Activated T-helper 9 cell treated with anti-CD3 and anti-CD28 coated beads, Interleukin-2, amount 50 U/mL, for 16 hours (primary cell): ENCODE measurements around the gene RGR.

ENCODE experiments used
- DNase-seq: peaks from one replicate; pipeline ENCODE4 v3.0.0-alpha.2; 2020; ENCODE audit warnings: low read depth

RGR gene, protein sequence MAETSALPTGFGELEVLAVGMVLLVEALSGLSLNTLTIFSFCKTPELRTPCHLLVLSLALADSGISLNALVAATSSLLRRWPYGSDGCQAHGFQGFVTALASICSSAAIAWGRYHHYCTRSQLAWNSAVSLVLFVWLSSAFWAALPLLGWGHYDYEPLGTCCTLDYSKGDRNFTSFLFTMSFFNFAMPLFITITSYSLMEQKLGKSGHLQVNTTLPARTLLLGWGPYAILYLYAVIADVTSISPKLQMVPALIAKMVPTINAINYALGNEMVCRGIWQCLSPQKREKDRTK

DNA sequence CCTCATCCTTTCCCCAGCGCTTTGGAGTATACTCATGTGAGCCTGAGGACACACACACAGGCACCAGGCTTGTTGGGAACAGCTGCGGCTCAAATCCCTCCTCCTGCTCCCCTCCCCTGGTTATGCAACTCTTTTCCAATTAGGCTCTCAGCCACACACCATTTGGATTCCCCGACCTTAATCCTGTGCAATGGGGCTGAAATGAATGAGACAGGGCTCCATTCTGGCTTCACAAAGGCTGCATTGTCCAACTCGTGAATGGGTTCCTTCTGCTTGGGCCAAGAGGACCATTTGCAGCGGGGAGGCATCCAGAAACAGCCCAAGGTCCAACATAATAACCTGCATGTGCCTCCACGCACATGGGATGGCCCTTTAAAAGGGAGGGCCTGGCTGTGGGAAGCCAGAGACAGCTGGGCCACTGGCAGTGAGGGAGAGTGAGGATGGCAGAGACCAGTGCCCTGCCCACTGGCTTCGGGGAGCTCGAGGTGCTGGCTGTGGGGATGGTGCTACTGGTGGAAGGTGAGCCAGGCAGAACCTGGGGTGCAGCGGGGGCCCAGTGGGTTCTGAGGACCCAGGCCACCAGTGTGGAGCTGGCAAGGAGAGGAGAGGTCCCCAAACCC is at the start of gene RGR:
TSS of gene RGR (plus strand) at position 403 of the 620 bp plus-strand sequence. CDS start at position 441, 38 bp downstream.
- DNase-seq, result no peak

DNA sequence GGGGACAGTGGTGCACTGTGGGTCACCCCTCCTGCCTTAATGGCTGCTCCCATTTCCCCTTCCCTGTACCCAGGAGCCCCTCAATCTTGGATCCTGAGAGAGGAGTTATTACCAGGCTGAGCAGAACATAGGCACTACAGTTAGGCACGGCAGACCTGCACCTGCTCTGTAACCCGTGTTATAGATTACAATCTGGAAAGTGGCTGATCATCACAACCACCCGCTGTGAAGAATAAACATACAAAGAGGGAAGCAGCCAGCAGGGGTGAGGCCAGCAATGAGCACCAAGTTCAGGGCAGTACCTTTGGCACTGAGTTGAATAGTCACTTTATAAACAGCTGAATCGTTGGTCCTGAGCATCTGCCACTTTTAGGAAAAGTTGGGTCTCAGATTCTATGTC is 48.8 kb upstream of the RGR start:
- DNase-seq, result no peak

- no peak for DNase-seq
These were observed 47.9 kb upstream of the RGR start for GRCh38 chr10:84196941-84197340.

DNA sequence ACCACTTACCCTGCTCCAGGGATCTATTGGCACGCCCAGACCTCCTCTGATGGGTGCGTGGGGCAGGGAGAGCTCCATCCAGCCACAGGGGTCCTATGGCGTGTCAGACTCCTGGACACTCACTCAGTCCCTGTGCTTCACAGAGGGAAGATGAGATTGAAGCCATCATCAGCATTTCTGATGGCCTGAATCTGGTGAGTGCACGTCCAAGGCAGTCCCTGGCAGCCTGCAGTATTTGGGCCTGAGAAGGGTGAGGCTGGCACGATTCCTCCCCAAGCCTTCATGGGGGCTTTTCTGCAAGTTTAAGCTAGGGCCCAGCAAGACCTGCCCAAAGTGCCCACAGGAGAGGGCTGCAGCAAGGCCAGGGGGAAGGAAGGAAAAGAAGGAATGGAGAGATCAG is 47.2 kb upstream of the RGR start:
- DNase-seq, result no peak

- no peak for DNase-seq
These were observed 46.5 kb upstream of the RGR start for GRCh38 chr10:84198206-84198915.

GRCh38 chr10:84200537-84201243 is 44.2 kb upstream of the RGR start:
- DNase-seq, result no peak

DNA sequence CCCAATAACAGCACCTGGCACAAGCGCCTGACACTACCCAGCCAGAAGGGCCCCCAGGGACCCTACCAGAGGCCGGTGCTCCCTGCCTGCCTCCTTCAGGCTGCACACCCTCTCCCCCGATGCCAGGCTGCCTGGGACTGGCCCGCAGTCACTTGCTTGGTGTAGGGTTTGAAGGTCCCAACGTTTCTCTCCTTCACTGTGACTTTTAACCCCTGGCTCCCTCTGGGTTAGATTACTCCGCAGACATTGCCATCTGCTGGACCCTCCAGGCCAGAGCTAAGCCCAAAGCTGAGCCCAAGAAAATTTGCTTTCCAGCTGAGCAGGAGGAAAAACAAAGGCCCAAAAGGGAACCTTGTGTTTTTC is 43.6 kb upstream of the RGR start:
- no peak for DNase-seq

DNA sequence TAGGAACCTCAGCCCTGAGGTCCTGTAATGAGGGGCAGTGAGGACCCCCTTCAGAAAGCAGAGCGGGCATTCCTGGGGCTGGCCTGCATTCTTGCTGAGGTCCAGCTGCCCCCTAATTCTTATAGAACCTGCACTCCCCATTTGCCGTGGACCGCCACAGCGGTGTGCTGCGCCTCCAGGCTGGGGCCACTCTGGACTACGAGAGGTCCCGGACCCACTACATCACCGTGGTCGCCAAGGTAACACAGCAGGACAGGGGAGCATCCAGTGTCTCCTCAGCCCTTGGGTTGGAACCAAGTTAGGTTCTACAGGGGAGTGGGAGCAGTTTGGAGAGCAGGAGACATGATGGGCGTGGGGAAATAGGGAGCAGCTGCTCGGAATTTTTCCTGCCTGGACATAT is 43.2 kb upstream of the RGR start:
- DNase-seq, result no peak

DNA sequence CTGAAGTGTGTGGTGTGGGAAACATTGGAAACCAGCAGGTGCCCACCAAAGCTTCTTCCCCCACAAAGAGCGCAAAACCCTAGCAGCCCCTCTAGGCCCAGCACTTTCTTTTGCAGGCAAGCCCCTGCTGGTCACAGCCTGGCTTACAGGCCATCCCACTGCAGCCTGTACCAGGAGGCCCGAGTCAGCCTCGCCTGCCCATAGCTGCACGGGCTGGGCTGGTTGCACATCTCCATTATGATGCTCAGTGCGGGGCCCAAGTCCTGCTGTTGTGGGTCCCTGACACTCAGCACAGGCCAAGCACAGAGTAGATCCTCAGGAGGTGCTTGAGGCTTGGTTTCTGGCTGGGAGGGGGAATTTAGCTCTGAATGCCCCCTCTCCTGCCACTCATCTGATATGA is 42.5 kb upstream of the RGR start:
- no peak for DNase-seq

DNA sequence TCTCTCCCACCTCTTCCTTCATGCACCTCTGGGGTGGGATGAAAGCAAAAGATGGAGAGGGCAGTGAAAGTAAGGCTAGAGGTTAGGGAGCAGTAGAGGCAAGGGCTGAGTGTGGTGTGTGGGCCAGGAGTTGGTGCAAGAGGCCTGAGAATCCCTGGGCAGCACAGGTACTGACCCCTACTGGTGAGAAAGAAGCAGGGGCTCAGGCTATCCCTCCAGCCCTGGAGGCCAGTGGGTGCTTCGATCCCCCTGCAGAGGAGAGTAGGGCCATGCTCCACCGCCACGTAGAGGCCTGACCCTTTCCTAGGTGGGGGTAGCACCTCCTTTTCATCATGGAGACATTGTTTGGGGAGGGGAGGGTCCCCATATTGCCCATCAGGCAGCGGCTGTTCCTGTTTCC is 40.7 kb upstream of the RGR start:
- DNase-seq, result no peak

- DNase-seq, result no peak
These were observed 40.2 kb upstream of the RGR start for GRCh38 chr10:84204610-84205009.

DNA sequence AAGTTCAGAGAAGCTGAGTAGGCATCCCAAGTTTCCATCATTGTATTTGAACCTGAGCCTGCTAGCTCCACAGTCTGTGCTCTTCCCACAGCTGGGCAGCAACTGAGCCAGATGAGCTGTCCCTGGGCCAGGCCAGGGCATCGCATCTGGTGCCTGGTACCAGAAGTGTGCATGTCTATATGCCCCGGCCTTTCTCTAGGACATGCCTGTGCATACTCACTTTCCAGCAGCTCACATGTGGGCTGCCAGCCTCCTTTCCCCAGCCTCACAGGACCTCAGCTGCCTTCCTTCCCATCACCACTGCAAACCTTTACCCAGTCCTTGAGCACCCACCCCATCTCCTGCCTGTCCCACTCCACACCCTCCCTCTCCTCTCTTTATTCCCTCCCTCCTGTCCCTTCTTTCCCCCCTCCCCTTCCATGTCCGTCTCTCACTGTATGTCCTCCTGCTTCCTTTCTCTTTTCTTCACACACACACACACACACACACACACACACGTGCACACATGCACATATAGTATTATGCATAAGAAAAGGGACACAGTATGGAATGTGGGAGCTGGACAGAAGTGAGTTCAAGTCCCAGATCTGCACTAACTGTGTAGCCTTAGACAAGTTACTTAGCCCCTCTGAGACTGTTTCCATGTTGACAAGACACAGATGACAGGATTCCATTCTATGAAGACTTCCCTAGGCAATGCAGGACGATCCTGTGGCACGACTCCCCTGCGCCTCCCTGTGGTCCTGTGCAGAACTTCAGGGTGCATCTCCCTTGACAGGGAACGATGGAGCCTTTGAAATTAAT is 39.6 kb upstream of the RGR start:
- peak; percentile 22 for DNase-seq

DNA sequence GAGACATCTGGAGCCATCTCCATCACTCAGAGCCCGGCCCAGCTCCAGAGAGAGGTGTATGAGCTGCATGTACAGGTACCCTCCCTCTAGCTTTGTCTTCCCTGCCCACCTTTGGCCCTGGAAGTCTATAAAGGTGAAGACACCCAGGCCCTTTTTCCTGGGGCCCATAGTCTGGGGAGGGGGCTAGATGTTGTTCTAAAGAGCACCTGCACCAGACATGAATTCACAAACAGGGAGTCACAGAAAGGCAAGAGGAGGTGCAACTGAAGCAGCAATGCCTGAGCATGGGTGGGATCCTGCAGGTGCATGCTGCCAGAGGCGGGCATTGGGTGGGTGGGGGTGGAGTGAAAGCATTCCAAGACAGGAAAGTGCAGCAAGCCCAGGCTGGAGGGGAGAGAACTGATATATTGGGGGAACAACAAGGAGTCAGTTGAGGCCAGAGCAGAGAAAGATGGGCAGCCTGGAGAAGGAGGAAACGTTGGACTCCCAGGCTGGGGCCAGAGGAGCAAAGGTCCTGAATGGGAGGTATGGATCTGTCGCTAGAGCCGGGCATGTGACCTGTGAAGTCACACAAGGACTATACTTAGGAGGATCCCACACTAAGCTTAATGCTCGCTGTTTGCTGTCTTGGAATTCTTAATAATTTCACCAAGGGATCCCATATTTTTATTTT is 38.9 kb upstream of the RGR start:
- DNase-seq, result no peak

DNA sequence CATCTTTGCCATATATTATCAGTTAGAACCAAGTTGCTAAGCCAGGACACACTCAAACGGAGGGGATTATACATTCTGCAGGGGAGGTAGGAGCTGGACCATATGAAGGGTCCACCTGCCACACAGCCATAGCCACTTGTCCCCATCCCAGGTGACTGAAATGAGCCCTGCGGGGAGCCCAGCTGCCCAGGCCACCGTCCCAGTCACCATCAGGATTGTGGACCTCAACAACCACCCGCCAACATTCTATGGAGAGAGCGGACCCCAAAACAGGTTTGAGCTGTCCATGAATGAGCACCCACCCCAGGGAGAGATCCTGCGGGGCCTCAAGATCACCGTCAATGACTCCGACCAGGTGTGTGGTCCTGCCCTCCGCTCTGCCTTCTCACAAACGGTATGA is 36.8 kb upstream of the RGR start:
- DNase-seq, result no peak

DNA sequence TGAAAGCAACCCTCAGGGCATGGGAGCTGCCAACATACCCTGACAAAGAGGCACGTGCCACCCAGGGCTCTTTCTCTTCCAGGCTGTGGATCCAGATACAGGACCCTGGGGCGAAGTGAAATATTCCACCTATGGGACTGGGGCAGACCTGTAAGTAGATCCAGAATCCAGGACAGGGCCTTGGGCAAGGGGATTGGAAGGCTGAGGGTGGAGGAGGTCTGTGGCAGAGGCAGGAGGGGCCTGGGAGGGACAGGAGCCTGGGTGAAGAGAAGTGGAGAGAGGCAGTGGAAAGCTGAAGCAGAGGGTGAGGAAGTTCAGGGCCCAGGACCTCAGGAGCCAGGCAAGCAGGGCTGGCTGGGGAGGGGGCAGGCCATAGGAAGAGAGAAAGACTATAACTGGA is 33.3 kb upstream of the RGR start:
- no peak for DNase-seq

DNA sequence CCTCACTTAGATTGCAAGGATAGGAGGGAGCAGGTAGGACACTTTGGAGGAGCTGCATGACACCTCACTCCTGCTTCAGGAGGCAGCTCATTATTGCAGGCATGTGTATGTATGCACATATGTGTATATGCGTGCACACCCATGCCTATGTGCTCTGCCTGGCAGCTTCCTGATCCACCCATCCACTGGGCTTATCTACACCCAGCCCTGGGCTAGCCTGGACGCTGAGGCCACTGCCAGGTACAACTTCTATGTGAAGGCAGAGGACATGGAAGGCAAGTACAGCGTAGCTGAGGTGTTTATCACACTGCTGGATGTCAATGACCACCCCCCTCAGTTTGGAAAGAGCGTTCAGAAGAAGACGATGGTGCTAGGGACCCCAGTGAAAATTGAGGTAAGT is 32.8 kb upstream of the RGR start:
- DNase-seq, result no peak

DNA sequence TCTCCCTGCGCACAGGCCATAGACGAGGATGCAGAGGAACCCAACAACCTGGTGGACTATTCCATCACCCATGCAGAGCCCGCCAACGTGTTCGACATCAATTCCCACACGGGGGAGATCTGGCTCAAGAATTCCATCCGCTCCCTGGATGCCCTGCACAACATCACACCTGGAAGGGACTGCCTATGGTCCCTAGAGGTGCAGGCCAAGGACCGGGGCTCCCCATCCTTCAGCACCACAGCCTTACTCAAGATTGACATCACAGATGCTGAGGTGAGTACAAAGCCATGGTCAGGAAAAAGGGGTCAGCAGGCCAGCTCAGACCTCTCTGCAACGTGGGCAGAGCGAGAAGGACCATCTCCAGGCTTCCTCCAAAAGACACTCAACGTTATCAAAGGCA is 31.8 kb upstream of the RGR start:
- no peak for DNase-seq

DNA sequence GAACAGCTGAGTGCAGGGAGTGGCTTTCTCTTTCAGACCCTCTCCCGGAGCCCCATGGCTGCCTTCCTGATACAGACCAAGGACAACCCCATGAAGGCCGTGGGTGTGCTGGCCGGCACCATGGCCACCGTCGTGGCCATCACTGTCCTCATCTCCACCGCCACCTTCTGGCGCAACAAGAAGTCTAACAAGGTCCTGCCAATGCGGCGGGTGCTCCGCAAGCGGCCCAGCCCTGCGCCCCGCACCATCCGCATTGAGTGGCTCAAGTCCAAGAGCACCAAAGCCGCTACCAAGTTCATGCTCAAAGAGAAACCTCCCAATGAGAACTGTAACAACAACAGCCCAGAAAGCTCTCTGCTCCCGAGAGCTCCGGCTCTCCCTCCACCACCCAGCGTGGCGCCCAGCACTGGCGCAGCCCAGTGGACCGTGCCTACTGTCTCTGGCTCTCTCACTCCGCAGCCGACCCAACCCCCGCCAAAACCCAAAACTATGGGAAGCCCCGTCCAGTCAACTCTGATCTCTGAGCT is 30.7 kb upstream of the RGR start:
- no peak for DNase-seq

- DNase-seq, result no peak
These were observed 30.1 kb upstream of the RGR start for GRCh38 chr10:84214612-84215235.

DNA sequence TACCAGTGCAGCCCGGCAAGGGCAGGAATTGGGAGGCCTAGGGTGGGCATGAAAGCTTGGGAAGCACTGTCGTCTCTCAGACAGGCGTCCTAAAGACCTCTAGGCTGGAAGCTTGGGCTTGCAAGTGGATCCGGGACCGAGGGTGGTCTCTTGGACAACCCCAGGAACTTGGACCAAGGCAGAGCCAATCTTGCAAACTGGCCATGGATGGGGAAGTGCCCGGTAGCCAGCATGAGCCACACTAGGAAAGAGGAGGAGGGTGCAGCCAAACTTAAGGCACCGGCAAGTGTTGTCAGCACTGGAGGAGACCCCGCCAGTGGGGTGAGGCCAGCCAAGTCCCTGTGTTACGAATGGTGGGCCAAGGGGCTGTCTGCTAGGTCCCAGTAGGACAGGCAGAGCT is 28.0 kb upstream of the RGR start:
- DNase-seq, result no peak

DNA sequence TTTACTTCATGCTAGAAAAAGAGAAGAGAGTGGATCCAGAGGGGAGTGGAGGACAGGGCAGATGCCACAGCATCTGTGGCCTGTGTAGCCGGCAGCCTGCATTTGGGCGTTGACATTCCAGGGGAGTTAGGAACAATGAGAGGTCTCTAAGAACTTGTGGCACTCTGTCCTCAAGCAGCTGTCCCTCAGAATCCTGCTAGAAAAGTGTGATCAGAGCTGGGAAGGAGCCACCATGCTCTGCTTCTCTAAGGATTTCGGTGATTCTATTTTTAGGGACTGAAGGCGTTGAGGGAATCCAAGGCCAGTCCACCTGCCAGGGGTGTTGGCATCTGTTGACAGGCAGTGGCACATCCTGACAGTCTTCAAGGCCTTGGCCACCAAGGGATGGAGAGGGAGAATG is 27.1 kb upstream of the RGR start:
- no peak for DNase-seq
